Prostate gland (tissue), 2 donors: ENCODE data around the gene TANC1. TPM values are rescaled to one million over a fixed set of nuclear protein-coding genes. Genes with fewer than 3 reads are reported as not detected.

Source experiments
- DNase-seq: peaks from one replicate; pipeline ENCODE4 v3.0.0-alpha.2; 2019; ENCODE audit warnings: low spot score
- H3K27ac ChIP-seq, 2 donors: fragments of 200-600 bp; sonication (generic); 2 replicates each; pipeline ENCODE4 v1.5.1; 2017 to 2019
- H3K27me3 ChIP-seq: fragments of 200-600 bp; sonication (generic); replicated peaks from 2 replicates; pipeline ENCODE4 v1.5.1; 2019; ENCODE audit not compliant: insufficient read depth
- H3K36me3 ChIP-seq, 2 donors: fragments of 200-600 bp; sonication (generic); 1 replicate in 1 of 2; 2 replicates in 1 of 2; pipeline versions ENCODE4 v1.5.1 to v1.8.1; 2017 to 2019
- H3K4me1 ChIP-seq: fragments of 200-600 bp; sonication (generic); replicated peaks from 2 replicates; pipeline ENCODE4 v1.5.1; 2019
- H3K4me3 ChIP-seq, 2 donors: fragments of 200-600 bp; sonication (generic); 2 replicates each; pipeline ENCODE4 v1.5.1; 2017 to 2019
- H3K9me3 ChIP-seq: fragments of 200-600 bp; sonication (generic); 2 replicates; pipeline ENCODE4 v1.5.1; 2017
- CTCF ChIP-seq, 4 experiments: fragments of 200-600 bp in 2 of 4; fragments of 450-650 bp in 2 of 4; sonication (generic) in 2 of 4; IDR thresholded peaks; 1 replicate in 3 of 4; 2 replicates in 1 of 4; pipeline ENCODE4 v1.5.1; 2016 to 2019; ENCODE audit warnings: antibody characterized with exemption in 4 of 4, mild to moderate bottlenecking in 2 of 4, moderate library complexity in 2 of 4
- POLR2A ChIP-seq: fragments of 450-650 bp; IDR thresholded peaks from one replicate; pipeline ENCODE4 v1.6.1; 2016; ENCODE audit warnings: antibody characterized with exemption, mild to moderate bottlenecking
- POLR2AphosphoS5 ChIP-seq: sonication (generic); formaldehyde crosslinking; IDR thresholded peaks from one replicate; pipeline ENCODE4 v1.6.1; 2017; ENCODE audit warnings: antibody characterized with exemption
- WGBS: methylation state at CpG from one replicate; pipeline ENCODE4 v1.1.5; 2018; 5-methylcytosine and 5-hydroxymethylcytosine counted together
- intact Hi-C: fragments of 100-400 bp; cut with DNase I; formaldehyde crosslinking; loops from one replicate; pipeline ENCODE4 v1.14.2; 2022
- total RNA-seq, 2 donors: library from RNA; depleted of rRNA; stranded (reverse); fragments of >200 nt; gene quantifications; one replicate each; pipeline ENCODE4 v1.1.0, GENCODE V29; 2016

Gene TANC1
- total RNA-seq, 2 donors from 2014 or later = 33.5 to 39.7 TPM

GRCh38 chr2:159111346-159111927, 143.0 kb downstream of the TANC1 start:
- Histone ChIP-seq H3K4me1 (peaks cover 7% of the 10 kb centered on the region), H3K4me3 (no peak overlapping the region), H3K9me3 (no peaks in the 10 kb centered on the region), H3K27me3 (no peaks in the 10 kb centered on the region), H3K36me3 (no peaks in the 10 kb centered on the region), H3K27ac (no peak overlapping the region)
- 63% methylated on average over 8 of the region's 8 CpGs for WGBS
- intact Hi-C loops = loop anchor here (10.0 kb wide), 1 partner anchor 77 kb away; no protein-coding TSS in a partner anchor
- DNase-seq = no peak
- TF ChIP-seq POLR2A (no peak), POLR2AphosphoS5 (no peak), CTCF (IDR thresholded peaks at IDR 0.05) (no peak)

GRCh38 chr2:159114835-159115234, 146.4 kb downstream of the TANC1 start:
- peaks cover 4% of the 10 kb centered on the region for H3K4me1 ChIP-seq
- WGBS = 41% methylated on average over 5 of the region's 5 CpGs
- H3K27ac ChIP-seq = peak overlapping the region in 1 of 2 donors; percentile 27
- intact Hi-C loops = loop anchor here (10.0 kb wide), 1 partner anchor 80 kb away; no protein-coding TSS in a partner anchor
- peak; percentile 54 for DNase-seq
- H3K27me3 ChIP-seq = no peaks in the 10 kb centered on the region
- H3K36me3 ChIP-seq = no peaks in the 10 kb centered on the region
- no peaks in the 10 kb centered on the region for H3K9me3 ChIP-seq
- TF ChIP-seq CTCF (IDR thresholded peaks at IDR 0.05) (no peak), POLR2AphosphoS5 (peak; percentile 69), POLR2A (no peak)
- no peak overlapping the region for H3K4me3 ChIP-seq

- intact Hi-C loops = loop anchor here (10.0 kb wide), 1 partner anchor 82 kb away; no protein-coding TSS in a partner anchor
- Histone ChIP-seq H3K27ac (no peak overlapping the region), H3K4me3 (no peak overlapping the region), H3K9me3 (no peaks in the 10 kb centered on the region), H3K36me3 (no peaks in the 10 kb centered on the region), H3K4me1 (peaks cover 4% of the 10 kb centered on the region), H3K27me3 (no peaks in the 10 kb centered on the region)
- TF ChIP-seq POLR2A = no peak
- TF ChIP-seq CTCF (IDR thresholded peaks at IDR 0.05) = no peak
- no peak for TF ChIP-seq POLR2AphosphoS5
- 99% methylated on average over 6 of the region's 6 CpGs for WGBS
- DNase-seq = no peak
Observed at GRCh38 chr2:159116922-159117321, 148.5 kb downstream of the TANC1 start.

GRCh38 chr2:159117658-159118057, 149.2 kb downstream of the TANC1 start:
- Histone ChIP-seq H3K4me1 (peaks cover 4% of the 10 kb centered on the region), H3K4me3 (no peak overlapping the region), H3K36me3 (no peaks in the 10 kb centered on the region), H3K27me3 (no peaks in the 10 kb centered on the region), H3K9me3 (no peaks in the 10 kb centered on the region), H3K27ac (no peak overlapping the region)
- DNase-seq = no peak
- intact Hi-C loops = loop anchor here (2.0 to 10.0 kb wide), 3 partner anchors 83 to 217 kb away; partner anchors contain the start of gene TANC1
- 96% methylated on average over 4 of the region's 4 CpGs for WGBS
- TF ChIP-seq POLR2AphosphoS5 (no peak), CTCF (IDR thresholded peaks at IDR 0.05) (no peak), POLR2A (no peak)
